ENCODE measurements around the gene MYG1.
"Not testable (repeated sequence)": the region's sequence is repeated elsewhere in the genome, so short reads cannot be mapped to it uniquely, and the experiment has no call there.

Gene MYG1

DNA sequence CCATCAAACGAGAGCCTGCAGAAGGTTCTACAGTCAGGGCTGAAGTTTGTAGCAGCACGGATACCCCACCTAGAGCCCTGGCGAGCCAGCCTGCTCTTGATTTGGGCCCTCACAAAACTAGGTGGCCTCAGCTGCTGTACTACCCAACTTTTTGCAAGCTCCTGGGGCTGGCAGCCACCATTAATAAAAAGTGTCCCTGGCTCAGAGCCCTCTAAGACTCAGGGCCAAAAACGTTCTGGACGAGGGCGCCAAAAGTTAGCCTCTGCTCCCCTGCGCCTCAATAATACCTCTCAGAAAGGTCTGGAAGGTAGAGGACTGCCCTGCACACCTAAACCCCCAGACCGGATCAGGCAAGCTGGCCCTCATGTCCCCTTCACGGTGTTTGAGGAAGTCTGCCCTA, 13.0 kb upstream of the MYG1 start:
- DNase-seq (ENCODE audit: low read depth in 2 of 2) = no peak

DNA sequence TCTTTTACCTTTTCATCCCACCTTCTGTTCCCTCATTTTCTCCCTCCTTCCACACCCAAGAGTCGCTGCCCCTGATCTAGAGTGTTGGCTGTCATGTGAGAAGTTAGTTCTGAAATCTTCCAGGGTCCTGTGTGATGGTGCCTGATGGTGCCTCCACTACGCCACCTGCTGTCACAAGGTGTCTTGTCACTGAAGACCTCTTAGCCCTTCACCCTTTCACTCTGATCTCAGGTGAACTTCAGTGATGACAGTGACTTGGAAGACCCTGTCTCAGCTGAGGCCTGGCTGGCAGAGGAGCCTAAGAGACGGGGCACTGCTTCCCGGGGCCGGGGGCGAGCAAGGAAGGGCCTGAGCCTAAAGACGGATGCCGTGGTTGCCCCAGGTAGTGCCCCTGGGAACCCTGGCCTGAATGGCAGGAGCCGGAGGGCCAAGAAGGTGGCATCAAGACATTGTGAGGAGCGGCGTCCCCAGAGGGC, 11.7 kb upstream of the MYG1 start:
- peak; percentile 49 to 50 for DNase-seq (ENCODE audit: low read depth in 2 of 2)

DNA sequence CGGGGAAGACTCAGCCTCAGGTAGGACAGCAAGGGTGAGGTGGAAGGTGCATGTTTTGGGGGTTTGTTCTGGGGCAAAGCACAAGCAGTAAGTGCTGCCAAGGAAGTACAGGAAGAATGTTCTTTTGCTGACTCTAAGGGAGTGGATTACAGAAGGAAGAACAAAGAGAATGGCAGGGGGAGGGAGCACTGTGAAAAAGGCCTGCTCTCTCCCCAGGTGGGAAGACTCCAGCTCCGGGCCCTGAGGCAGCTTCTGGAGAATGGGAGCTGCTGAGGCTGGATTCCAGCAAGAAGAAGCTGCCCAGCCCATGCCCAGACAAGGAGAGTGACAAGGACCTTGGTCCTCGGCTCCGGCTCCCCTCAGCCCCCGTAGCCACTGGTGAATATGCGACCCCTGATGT, 11.2 kb upstream of the MYG1 start:
- DNase-seq (ENCODE audit: low read depth in 2 of 2) = no peak

DNA sequence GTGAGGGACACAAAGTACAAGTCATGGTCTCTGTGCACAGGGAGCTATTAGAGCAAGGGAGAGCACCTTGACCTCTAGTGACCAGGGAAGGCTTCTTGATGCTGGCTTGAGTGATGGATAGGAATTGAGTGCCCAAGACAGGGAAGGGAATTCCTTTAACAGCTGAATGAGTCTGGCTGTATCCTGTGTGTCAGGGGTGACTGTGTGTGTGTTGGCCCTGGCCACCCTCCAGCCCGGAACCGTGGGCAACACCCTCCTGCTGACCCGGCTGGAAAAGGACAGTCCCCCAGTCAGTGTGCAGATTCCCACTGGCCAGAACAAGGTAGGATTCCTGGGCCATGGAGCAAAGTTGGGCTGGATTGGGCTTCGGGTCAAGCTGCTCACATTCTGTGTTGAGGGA, 9.6 kb upstream of the MYG1 start:
- DNase-seq (ENCODE audit: low read depth in 2 of 2) = no peak

DNA sequence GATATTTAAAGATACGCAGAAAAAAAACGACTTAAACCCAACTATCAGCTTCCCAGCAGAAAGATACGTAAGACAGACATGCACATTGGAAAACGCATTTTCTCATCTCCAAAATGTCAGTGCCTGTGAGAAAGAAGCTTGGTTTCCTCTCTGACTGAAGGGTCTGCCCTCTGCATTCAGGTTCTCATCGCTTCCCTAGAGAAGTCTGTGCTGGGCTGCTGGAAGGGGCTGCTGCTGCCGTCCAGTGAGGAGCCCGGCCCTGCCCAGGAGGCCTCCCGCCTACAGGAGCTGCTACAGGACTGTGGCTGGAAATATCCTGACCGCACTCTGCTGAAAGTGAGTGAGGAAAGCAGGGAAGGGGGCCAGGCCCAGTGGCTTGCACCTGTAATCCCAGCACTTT, 8.8 kb upstream of the MYG1 start:
- peak in 1 of 2 donors; percentile 7 for DNase-seq (ENCODE audit: low read depth in 2 of 2)

DNA sequence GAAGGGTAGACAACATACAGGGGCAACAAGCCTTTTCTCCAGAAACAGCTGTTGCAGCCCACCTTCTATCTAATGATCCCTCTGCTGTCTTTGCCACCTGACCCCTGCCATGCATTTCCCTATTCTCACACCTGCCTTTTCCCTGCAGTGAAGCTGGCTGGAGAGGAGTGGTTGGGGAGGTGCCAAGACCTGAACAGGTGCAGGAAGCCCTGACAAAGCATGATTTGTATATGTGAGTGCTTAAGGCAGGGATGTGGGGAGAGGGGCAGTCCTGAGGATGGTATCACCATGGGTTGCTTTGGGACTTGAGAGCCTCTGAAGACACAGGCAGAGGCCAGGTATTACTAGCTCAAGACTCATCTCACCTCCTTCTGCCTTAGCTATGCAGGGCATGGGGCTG, 7.1 kb upstream of the MYG1 start:
- no peak for DNase-seq (ENCODE audit: low read depth in 2 of 2)

DNA sequence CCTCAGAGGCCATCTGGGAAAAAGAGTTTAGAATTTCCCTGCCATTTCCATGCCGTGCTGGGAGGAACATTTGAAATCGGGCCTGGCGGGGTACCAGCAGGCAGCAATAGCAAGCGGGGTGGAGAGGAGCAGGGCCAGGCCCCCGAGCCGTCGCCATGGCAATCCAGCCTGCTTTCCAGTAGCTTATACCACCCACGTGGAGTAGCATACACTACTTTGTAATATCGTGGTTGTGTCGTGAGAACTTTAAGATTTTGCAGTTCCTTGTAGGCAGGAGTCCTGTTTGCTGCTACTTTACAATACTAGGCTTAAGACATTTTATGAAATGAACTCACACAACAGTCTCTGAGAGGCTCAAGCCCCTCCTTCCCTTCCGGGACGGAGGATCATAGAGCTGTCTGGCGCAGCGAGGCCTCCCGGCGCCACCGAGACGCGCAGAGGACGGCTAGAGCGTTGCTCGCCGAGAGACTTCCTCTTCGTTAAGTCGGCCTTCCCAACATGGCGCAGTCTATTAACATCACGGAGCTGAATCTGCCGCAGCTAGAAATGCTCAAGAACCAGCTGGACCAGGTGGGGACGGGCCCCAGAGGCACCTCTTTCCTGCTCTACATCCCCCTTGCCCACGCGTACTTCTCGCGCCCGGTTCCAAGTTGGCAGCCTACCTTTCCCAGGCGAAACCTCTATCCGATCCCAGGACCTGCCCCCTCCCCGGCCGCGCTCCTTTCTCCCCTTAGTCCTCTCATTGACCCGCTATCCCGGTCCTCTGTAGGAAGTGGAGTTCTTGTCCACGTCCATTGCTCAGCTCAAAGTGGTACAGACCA, 4.2 kb upstream of the MYG1 start, which contains the start of gene PFDN5:
Gene PFDN5 (plus strand): TSS at position 473 of the 821 bp plus-strand sequence. CDS start 26 bp downstream, at position 499.
- DNase-seq (ENCODE audit: low read depth in 2 of 2) = peak; percentile 75 to 81

DNA sequence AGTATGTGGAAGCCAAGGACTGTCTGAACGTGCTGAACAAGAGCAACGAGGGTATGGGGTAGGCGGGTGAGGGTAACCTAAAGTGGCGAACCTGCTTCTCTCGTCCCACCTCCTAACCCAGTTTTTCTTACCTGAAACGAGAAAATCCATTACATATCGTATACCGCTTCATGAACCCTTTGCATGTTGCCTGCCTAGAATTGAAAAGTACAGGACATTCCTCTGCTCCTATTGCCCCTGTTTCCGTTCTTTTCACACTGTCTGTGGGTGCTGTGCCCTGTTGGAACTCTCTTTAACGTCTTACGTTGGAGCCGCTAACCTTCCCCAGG, 3.6 kb upstream of the MYG1 start:
- DNase-seq (ENCODE audit: low read depth in 2 of 2) = no peak

DNA sequence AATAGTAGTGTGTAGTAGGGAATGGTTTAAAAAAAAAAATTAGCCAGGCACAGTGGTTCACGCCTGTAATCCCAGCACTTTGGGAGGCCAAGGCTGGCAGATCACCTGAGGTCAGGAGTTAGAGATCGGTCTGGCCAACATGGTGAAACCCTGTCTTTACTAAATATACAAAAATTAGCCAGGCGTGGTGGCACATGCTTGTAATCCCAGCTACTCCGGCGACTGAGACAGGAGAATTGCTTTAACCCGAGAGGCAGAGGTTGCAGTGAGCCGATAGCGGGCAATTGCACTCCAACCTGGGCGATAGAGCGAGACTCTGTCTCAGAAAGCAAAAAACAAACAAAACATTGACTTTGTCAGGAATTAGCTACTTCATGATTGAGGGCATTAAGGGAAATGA, 2.4 kb upstream of the MYG1 start:
- DNase-seq (ENCODE audit: low read depth in 2 of 2) = not testable (repeated sequence)

DNA sequence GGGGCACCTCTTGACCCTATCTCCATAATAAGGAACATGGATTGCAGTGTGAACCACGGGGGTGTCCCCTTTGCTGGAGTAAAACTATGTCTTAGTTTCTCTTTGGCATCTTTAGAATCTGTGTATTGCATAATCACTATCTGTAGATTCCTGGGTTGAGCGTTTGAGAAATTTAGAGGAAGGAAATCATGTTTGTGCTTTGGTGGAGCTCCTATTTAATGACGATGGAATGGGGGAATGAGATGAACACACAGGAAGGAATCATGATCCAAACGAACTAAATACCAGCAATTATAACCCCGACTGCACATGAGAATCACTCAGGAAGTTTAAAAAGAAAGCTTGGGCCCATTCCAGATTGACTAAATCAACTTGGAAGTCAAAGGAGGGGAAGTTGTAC, 1.3 kb upstream of the MYG1 start:
- DNase-seq (ENCODE audit: low read depth in 2 of 2) = no peak

DNA sequence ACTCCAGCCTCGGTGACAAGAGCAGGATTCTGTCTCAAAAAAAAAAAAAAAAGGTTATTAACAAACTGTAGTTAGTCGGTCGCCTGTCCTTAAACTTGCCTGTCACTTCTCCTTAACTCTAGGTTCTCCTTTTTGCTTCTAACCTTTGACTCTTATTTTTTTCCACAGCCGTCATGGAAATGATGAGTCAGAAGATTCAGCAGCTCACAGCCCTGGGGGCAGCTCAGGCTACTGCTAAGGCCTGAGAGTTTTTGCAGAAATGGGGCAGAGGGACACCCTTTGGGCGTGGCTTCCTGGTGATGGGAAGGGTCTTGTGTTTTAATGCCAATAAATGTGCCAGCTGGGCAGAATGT, 418 bp upstream of the MYG1 start:
- peak; percentile 20 to 26 for DNase-seq (ENCODE audit: low read depth in 2 of 2)

DNA sequence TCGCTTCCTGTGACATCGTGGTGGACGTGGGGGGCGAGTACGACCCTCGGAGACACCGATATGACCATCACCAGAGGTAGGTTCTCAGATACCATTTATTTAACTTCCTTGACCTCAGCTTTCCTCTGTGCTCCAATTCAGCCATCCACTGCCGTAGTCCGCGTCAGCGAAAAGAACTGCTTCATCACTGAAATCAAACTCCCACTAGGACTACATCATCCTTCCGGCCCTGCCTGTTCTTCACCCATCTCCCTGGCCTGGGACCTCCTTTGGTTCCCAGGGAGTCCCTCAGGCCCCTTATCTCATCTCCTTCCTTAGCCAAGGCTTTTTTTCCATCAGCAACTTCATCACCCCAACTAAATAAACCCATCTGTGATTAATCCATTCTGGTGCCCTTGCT, 692 bp downstream of the MYG1 start:
- DNase-seq (ENCODE audit: low read depth in 2 of 2) = peak in 1 of 2 donors; percentile 17

DNA sequence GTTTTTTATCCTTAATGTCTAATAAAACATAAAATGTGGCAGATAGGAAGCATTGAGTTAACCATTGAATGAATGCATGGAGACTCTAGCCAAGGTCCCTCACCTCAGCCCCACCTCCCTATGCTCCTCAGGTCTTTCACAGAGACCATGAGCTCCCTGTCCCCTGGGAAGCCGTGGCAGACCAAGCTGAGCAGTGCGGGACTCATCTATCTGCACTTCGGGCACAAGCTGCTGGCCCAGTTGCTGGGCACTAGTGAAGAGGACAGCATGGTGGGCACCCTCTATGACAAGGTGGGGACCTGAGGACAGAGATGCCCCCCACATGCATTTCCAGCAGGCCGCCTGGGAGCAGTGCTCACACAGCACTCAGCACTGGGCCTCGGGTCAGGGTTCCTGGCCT, 3.4 kb downstream of the MYG1 start:
- no peak for DNase-seq (ENCODE audit: low read depth in 2 of 2)

DNA sequence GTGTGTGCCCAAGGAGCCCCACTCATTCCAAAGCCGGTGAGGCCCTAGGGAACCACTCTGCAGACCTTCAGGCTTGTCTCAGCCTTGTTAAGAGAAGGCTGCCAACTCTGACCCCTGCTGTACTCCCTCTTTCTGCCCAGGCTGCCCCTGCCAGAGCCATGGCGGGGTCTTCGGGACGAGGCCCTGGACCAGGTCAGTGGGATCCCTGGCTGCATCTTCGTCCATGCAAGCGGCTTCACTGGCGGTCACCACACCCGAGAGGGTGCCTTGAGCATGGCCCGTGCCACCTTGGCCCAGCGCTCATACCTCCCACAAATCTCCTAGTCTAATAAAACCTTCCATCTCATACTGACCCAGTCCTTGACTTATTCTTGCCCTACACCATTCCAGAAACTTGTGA, 7.3 kb downstream of the MYG1 start:
- no peak for DNase-seq (ENCODE audit: low read depth in 2 of 2)

DNA sequence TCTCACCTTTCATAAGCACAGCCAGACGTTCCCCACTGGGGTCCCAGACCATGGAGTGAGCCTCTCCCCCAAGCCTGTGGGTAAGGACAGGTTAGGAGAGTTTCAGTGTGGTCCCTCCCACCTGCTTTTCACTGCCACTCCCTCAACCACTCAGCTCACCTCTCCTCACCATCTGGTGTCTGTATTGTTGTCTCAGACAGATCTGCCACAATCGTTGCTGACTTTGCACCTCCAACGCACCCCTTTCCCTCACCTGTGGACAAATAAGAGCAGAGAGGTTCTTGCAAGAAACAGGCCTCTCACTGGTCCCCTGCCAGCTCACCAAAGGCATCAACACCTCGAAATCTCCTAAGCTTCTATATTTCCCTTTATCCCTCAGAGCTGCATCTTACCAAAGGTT, 8.8 kb downstream of the MYG1 start:
- DNase-seq (ENCODE audit: low read depth in 2 of 2) = no peak

DNA sequence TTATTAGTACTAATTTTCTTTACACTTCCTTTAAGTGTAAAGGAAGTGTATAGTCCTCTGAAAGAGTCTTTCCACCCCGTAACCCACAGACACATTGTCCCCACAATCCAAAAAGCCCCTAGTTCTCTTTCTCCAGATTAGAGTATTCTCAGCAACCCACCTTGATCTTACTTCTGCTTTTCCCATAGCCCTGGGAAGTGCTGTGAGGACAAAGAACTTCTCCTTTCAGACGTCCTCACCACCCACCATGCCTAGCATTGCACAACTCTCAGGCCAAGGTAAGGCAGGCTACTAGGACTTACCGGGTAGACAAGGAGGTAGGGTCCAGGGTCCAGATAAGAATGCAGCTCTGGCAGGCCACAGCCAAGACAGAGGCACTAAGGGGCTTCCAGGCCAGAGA, 14.5 kb downstream of the MYG1 start:
- no peak for DNase-seq (ENCODE audit: low read depth in 2 of 2)

DNA sequence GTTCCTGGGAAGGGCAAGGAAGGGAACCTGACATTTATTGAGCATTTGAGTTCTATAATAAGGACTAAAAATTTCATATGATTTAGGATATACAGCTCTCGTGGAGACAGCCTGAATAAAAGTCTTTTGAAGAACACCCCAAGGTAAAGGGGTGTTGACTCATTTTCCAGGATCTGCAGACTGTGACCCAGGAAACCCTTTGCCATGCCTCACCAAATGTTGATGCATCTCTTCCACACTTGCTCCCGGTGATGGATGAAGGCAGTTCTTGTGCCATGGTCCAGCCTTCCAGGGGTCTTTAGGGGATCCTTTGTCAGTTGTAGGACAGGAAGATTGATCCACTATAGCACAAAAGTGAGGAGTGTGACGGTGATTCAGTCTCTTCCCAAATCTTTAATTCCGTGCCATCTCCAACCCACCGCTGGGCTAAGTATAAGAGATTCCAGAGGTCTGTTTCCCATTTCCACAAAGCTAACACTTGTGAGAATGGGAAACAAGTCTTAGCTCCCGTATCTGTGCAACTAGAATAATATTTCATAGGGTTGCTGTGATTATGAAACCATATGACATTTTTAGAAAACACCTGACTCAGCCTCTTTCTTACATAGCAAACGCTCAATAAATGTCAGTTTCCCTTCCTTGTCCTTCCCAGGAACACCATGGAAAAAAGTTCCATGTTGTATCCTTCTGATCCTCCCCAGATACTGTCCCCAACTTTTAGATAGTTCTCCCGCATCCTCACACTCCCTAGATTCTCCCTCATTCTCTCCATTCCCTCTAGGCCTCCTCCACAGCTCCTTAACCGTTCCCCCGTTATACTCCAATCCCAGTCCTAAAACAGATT, 21.1 kb downstream of the MYG1 start:
- no peak for DNase-seq (ENCODE audit: low read depth in 2 of 2)

DNA sequence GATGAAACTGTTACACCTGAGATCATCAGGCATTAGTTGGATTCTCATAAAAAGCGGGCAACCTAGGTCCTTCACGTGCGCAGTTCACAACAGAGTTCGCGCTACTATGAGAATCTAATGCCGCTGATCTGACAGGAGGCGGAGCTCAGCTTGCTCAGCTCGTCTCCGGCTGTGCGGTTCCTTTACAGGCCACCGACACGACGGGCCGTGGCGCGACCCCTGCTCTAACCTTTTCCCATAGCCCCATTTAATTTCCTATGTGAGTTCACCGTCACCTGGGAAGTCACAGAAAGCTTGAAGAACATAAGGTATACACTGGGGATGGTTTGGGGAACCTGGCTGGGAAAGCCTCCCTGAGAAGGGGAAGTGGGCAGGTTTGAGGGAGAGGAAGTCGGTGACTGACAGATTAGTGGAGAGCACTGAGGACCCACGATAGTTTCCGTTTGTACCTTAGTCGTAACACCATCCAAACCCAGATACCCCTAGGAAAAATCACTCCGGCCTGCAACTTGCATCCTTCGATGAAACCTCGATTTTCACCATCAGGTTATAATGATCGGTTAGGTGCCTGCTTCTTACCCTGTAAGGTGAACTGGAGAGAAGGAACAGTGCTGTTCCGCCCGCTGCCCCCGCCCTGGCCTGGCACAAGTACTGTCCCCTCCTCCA, 24.8 kb downstream of the MYG1 start:
- DNase-seq (ENCODE audit: low read depth in 2 of 2) = peak; percentile 36 to 52

DNA sequence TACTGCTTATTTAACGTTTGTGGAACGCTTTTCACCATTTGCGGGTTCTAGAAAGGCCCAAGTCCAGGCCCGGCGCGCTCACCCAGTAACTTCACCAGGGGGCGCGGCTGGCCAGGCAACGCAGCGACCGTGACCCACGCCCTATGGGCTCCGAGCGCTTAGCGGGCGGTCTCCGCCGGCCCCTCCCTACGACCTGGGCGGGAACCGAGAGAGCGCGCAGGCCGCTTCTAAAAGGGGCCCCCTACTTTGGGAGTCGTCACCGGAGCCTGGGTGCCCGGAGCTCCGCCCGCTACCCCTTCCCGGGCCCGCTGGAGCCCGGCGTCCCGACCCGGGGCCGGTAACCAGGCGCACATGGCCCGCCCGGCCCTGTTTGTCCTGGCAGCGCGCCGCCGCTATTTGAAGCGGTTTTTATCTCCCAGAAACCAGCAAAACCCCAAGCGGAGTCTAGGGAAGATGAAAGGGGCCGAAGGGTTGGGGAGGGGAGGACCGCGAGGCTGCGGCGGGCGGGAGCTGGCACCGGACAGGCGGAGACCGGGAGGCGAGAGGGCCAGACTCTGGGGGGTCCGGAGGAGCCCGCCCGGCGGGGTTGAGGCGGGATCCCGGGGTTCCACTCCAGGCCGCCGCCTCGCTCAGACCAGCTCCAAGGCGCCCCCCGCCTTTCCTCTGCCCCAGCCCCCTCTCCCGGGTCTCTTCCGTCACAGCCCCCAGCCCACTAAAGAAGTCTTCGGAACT, 25.4 kb downstream of the MYG1 start:
- peak; percentile 79 to 93 for DNase-seq (ENCODE audit: low read depth in 2 of 2)

DNA sequence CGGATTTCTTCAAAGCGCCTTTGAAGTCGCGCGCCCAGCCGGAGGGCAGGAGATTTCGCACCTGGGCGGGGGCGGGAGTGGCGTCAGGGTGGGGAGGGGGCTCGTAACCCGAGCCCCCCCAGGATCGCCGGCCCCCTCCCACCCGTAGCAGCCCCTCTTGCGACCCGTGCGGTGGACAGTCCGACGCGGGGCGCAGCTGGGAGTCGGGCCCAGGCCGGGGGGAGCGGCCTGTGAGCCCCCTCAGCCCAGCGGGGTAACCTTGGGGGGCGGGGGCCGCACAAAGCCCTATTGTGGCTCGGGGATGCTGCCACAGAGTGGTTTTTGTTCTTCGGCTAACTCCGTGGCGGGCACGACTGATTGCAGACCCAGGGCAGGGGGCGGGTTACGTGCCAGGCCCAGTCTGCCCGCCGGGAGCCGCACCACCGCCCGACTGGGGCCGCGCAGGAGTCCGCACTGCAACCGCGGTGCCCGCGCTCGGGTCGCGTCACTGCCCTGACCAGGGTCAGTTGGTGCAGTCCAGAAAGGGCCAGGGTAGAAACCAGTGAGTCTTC, 26.1 kb downstream of the MYG1 start:
- DNase-seq (ENCODE audit: low read depth in 2 of 2) = peak; percentile 17 to 24

DNA sequence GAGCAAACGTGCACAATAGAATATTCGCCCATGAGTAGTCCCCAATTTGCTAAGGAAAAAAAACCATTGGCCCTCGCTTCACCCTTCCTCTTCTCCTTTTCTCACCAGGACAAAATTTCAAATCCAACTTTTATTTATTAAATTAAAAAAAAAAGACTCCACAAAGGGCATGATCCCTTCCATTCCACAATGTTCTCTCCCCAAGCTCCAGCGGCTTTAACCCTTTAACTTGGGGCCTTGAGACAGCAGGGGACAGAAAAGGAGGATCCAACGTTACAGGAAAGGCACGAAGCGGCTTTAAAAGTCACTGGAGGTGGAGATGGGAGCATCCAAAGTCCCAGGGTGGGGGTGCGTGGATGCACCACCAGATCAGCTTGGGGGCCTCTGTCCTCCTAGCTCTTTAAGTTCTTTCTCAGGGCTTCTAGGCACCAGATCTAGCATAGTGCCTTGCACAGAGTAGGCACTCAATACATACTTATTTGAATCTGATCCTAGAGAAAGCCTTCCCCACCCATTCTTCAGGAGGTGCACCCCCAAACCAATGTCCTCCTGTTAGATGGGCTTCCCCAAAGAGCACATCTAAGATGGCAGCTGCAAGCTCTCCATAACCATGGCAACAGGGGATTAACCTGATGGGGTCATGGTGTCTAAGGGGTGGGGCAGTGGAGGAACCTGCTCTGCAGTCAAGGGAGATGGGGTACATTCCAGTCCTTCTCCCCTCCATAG, 27.1 kb downstream of the MYG1 start:
- DNase-seq (ENCODE audit: low read depth in 2 of 2) = no peak

Measured in stimulated activated CD4-positive, alpha-beta T cell treated with anti-CD3 and anti-CD28 coated beads, Interleukin-4, amount 100 ng/mL, for 48 hours (primary cell).